ENCODE results near the gene RPL23. TPM values are rescaled to one million over a fixed set of nuclear protein-coding genes. Genes with fewer than 3 reads are reported as not detected.

Gene RPL23
- polyA plus RNA-seq, 1 of the 3 experiments (the other 2 are of a cell fraction) = 2,658 TPM

DNA sequence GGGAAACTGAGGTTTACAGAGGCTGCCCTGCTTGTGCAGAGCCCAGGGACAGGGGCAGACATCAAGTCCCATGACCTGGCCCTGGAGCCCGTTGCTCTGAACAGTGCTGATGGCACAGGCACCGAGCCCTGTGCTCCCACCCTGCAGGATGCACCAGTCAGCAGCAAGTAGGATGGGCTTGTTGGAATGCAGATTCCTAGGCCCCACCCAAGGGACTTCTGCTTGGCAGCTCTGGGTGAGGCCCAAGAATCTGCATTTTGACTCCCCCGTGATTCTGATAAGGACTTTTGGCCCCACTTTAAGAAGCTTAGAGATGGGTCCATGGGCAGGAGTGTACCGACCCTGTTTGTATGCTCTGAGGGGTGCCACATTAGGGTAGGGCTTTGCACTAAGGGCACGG, 39.6 kb upstream of the RPL23 start:
- no peak overlapping the region for H3K27ac ChIP-seq (ENCODE audit: low read depth in 2 of 2, low read length in 1 of 2)
- no peaks in the 10 kb centered on the region for H3K27me3 ChIP-seq (ENCODE audit: insufficient read depth)
- peaks cover 77% of the 10 kb centered on the region for H4K20me1 ChIP-seq (ENCODE audit: insufficient read depth)
- no peaks in the 10 kb centered on the region for H3K9me2 ChIP-seq
- TF ChIP-seq EZH2phosphoT487 (IDR thresholded peaks at IDR 0.05; ENCODE audit: borderline replicate concordance, low read depth) (no peak), RAD21 (IDR thresholded peaks at IDR 0.05; ENCODE audit: low read length) (no peak), ELF1 (IDR thresholded peaks at IDR 0.05) (no peak), FOXJ3 (CRISPR knock-in tag; IDR thresholded peaks at IDR 0.05) (no peak), YY1 (IDR thresholded peaks at IDR 0.05; ENCODE audit: low read depth) (no peak), SIN3A (IDR thresholded peaks at IDR 0.05; ENCODE audit: borderline replicate concordance, low read depth, low read length) (no peak), RXRA (IDR thresholded peaks at IDR 0.05; ENCODE audit: borderline replicate concordance, low read depth) (no peak), FOXM1 (IDR thresholded peaks at IDR 0.05; ENCODE audit: low read depth) (no peak), MEF2A (IDR thresholded peaks at IDR 0.05; ENCODE audit: borderline replicate concordance, low read depth) (no peak), NRF1 (IDR thresholded peaks at IDR 0.05; ENCODE audit: low read depth, low read length) (no peak), TCF12 (IDR thresholded peaks at IDR 0.05) (no peak)
- TF ChIP-seq, protein P1, sequence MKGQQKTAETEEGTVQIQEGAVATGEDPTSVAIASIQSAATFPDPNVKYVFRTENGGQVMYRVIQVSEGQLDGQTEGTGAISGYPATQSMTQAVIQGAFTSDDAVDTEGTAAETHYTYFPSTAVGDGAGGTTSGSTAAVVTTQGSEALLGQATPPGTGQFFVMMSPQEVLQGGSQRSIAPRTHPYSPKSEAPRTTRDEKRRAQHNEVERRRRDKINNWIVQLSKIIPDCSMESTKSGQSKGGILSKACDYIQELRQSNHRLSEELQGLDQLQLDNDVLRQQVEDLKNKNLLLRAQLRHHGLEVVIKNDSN (IDR thresholded peaks at IDR 0.05; ENCODE audit: borderline replicate concordance, low read depth) = no peak
- TF ChIP-seq, protein P2, sequence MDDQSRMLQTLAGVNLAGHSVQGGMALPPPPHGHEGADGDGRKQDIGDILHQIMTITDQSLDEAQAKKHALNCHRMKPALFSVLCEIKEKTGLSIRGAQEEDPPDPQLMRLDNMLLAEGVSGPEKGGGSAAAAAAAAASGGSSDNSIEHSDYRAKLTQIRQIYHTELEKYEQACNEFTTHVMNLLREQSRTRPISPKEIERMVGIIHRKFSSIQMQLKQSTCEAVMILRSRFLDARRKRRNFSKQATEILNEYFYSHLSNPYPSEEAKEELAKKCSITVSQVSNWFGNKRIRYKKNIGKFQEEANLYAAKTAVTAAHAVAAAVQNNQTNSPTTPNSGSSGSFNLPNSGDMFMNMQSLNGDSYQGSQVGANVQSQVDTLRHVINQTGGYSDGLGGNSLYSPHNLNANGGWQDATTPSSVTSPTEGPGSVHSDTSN (IDR thresholded peaks at IDR 0.05) = no peak
- CTCF ChIA-PET = interaction anchor here (1.0 to 1.7 kb wide), 2 partner anchors 17 to 90 kb away, joined by 3 to 6 read pairs; no protein-coding TSS in a partner anchor
- DNase-seq = no peak
- peaks cover 37 to 59% of the 10 kb centered on the region in 2 experiments for H3K36me3 ChIP-seq (replicated peaks in 1 of 2; ENCODE audit: control insufficient read depth in 1 of 2, insufficient read depth in 2 of 2, low read length in 1 of 2)
- 86% methylated on average over 2 of the region's 5 CpGs for WGBS (ENCODE audit: low lambda C conversion rate)
- H3K4me2 ChIP-seq = no peak overlapping the region
- peaks cover 0 to 28% of the 10 kb centered on the region in 2 experiments; a peak in 1 of 4 replicates for H3K4me1 ChIP-seq (ENCODE audit: control insufficient read depth in 1 of 2, insufficient read depth in 2 of 2, low read depth in 1 of 2, low read length in 1 of 2)
- no peak overlapping the region for H3K9ac ChIP-seq
- H3K79me2 ChIP-seq (ENCODE audit: insufficient read depth) = peaks cover 86% of the 10 kb centered on the region
- no peaks in the 10 kb centered on the region for H3K9me3 ChIP-seq
- H2AFZ ChIP-seq (ENCODE audit: low read depth) = no peak overlapping the region
- peaks cover 20% of the 10 kb centered on the region for H3F3A ChIP-seq (replicated peaks; ENCODE audit: insufficient read depth)
- no peak overlapping the region for H3K4me3 ChIP-seq (ENCODE audit: low read depth in 2 of 2, low read length in 1 of 2)
- POLR2A ChIA-PET = interaction anchor here (1.0 to 1.3 kb wide), 3 partner anchors 23 to 238 kb away, joined by 3 to 5 read pairs (median 3); partner anchors contain the start of genes LASP1 and LASP1NB

DNA sequence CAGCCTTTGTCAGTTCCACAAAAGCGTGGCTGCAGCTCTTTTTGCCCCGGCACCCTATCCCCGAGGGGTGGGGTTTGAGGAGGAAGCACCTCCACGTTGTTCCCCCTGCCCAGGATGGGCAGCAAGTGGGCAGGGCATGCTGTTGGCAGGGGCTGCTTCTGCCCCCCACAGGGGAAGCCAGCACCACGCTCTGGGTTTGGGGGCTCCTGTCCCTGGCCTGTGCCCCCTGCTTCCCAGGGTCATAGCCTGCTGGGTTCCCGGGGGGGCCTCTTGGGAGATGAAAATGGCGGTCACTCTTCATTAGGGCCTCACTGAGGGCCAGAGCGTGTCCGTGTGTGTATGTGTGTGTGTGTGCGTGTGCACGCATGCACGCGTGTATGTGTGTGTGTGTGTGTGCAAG, 39.1 kb upstream of the RPL23 start:
- ChIA-PET POLR2A (interaction anchor here (1.0 kb wide), 1 partner anchor 238 kb away, joined by 5 read pairs; no protein-coding TSS in a partner anchor), CTCF (no interaction called here)
- Histone ChIP-seq H3K9me3 (no peaks in the 10 kb centered on the region), H3K9me2 (no peaks in the 10 kb centered on the region), H3K4me3 (ENCODE audit: low read depth in 2 of 2, low read length in 1 of 2) (no peak overlapping the region), H3K79me2 (ENCODE audit: insufficient read depth) (peaks cover 86% of the 10 kb centered on the region), H3F3A (replicated peaks; ENCODE audit: insufficient read depth) (peaks cover 15% of the 10 kb centered on the region), H2AFZ (ENCODE audit: low read depth) (no peak overlapping the region), H3K27me3 (ENCODE audit: insufficient read depth) (no peaks in the 10 kb centered on the region), H4K20me1 (ENCODE audit: insufficient read depth) (peaks cover 77% of the 10 kb centered on the region), H3K4me1 (ENCODE audit: control insufficient read depth in 1 of 2, insufficient read depth in 2 of 2, low read depth in 1 of 2, low read length in 1 of 2) (peaks cover 0 to 24% of the 10 kb centered on the region in 2 experiments; a peak in 1 of 4 replicates), H3K36me3 (replicated peaks in 1 of 2; ENCODE audit: control insufficient read depth in 1 of 2, insufficient read depth in 2 of 2, low read length in 1 of 2) (peaks cover 38 to 56% of the 10 kb centered on the region in 2 experiments), H3K9ac (no peak overlapping the region), H3K4me2 (no peak overlapping the region), H3K27ac (ENCODE audit: low read depth in 2 of 2, low read length in 1 of 2) (no peak overlapping the region)
- WGBS (ENCODE audit: low lambda C conversion rate) = 95% methylated on average over 11 of the region's 13 CpGs
- DNase-seq = no peak
- TF ChIP-seq, protein P3, sequence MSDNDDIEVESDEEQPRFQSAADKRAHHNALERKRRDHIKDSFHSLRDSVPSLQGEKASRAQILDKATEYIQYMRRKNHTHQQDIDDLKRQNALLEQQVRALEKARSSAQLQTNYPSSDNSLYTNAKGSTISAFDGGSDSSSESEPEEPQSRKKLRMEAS (IDR thresholded peaks at IDR 0.05; ENCODE audit: low read depth) = no peak
- TF ChIP-seq, protein P4, sequence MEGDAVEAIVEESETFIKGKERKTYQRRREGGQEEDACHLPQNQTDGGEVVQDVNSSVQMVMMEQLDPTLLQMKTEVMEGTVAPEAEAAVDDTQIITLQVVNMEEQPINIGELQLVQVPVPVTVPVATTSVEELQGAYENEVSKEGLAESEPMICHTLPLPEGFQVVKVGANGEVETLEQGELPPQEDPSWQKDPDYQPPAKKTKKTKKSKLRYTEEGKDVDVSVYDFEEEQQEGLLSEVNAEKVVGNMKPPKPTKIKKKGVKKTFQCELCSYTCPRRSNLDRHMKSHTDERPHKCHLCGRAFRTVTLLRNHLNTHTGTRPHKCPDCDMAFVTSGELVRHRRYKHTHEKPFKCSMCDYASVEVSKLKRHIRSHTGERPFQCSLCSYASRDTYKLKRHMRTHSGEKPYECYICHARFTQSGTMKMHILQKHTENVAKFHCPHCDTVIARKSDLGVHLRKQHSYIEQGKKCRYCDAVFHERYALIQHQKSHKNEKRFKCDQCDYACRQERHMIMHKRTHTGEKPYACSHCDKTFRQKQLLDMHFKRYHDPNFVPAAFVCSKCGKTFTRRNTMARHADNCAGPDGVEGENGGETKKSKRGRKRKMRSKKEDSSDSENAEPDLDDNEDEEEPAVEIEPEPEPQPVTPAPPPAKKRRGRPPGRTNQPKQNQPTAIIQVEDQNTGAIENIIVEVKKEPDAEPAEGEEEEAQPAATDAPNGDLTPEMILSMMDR (IDR thresholded peaks at IDR 0.05) = no peak
- TF ChIP-seq RAD21 (IDR thresholded peaks at IDR 0.05; ENCODE audit: low read length) (no peak), FOSL2 (IDR thresholded peaks at IDR 0.05; ENCODE audit: borderline replicate concordance, low read depth) (no peak), GATA2 (CRISPR knock-in tag; IDR thresholded peaks at IDR 0.05) (no peak), GABPA (IDR thresholded peaks at IDR 0.05; ENCODE audit: low read depth) (no peak), YY1 (IDR thresholded peaks at IDR 0.05; ENCODE audit: low read depth) (no peak), MXI1 (IDR thresholded peaks at IDR 0.05; ENCODE audit: low read depth, low read length) (no peak), SMC3 (IDR thresholded peaks at IDR 0.05; ENCODE audit: low read depth, low read length) (no peak), ELF1 (IDR thresholded peaks at IDR 0.05) (no peak)
- TF ChIP-seq, protein P5, sequence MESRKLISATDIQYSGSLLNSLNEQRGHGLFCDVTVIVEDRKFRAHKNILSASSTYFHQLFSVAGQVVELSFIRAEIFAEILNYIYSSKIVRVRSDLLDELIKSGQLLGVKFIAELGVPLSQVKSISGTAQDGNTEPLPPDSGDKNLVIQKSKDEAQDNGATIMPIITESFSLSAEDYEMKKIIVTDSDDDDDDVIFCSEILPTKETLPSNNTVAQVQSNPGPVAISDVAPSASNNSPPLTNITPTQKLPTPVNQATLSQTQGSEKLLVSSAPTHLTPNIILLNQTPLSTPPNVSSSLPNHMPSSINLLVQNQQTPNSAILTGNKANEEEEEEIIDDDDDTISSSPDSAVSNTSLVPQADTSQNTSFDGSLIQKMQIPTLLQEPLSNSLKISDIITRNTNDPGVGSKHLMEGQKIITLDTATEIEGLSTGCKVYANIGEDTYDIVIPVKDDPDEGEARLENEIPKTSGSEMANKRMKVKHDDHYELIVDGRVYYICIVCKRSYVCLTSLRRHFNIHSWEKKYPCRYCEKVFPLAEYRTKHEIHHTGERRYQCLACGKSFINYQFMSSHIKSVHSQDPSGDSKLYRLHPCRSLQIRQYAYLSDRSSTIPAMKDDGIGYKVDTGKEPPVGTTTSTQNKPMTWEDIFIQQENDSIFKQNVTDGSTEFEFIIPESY (IDR thresholded peaks at IDR 0.05; ENCODE audit: borderline replicate concordance, low read depth) = no peak
